ENCODE measurements around the gene DNAH17. TPM values are rescaled to one million over a fixed set of nuclear protein-coding genes. Genes with fewer than 3 reads are reported as not detected.

Gene DNAH17
- total RNA-seq, 1 donor from 2014 or later, result not detected

DNA sequence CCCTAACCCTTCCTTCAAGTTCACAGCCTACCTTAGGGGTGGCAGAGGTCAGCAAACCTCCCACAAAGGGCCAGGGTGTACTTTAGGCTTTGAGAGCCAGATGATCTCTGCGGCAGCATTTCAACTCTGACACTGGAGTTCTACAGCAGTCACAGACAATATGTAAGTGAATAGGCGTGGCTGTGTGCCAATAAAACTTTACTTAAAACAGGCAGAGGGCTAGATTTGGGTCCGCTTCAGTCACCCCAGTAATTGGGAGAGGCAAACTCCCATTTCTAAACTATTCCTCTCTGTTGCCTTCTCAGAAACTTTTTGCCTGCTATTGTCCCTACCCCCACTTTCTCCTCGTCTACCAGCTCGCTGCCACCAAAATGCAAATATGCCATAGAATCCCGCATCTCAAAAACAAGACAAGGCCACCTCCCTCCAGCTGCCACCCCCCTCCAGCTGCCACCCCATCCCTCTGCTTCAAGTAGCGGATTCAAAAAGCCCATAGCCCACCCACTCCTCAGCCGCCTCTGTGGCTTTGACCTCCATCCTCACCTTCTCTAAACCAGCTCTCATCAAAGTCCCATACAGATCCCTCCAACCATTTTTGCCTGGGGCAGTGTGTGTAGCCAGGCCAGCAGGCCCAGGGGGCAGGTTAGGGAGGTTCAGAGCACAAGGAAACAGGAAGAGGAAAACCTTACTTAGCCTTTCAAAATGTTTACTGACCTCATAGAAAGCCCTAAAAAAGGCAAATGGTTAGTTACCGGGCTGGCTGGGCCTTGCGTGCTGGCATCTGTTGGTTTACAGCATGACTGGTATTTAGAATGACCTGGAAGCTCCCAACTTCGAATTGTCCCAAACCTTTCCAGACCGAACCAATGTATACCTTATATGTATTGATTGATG is 19.9 kb upstream of the DNAH17 start:
- TF ChIP-seq, protein P1, sequence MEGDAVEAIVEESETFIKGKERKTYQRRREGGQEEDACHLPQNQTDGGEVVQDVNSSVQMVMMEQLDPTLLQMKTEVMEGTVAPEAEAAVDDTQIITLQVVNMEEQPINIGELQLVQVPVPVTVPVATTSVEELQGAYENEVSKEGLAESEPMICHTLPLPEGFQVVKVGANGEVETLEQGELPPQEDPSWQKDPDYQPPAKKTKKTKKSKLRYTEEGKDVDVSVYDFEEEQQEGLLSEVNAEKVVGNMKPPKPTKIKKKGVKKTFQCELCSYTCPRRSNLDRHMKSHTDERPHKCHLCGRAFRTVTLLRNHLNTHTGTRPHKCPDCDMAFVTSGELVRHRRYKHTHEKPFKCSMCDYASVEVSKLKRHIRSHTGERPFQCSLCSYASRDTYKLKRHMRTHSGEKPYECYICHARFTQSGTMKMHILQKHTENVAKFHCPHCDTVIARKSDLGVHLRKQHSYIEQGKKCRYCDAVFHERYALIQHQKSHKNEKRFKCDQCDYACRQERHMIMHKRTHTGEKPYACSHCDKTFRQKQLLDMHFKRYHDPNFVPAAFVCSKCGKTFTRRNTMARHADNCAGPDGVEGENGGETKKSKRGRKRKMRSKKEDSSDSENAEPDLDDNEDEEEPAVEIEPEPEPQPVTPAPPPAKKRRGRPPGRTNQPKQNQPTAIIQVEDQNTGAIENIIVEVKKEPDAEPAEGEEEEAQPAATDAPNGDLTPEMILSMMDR (IDR thresholded peaks at IDR 0.05; ENCODE audit: borderline replicate concordance), result no peak
- no peak overlapping the region for H3K4me3 ChIP-seq
- no peak overlapping the region for H3K27ac ChIP-seq (replicated peaks)
- H3K4me1 ChIP-seq, result peaks cover 26% of the 10 kb centered on the region
- H3K27me3 ChIP-seq (ENCODE audit: low read depth), result no peaks in the 10 kb centered on the region
- no peaks in the 10 kb centered on the region for H3K36me3 ChIP-seq
- intact Hi-C loops (cut with micrococcal nuclease), result no loop called here
- H3K9me3 ChIP-seq (replicated peaks), result no peaks in the 10 kb centered on the region
- no peak for DNase-seq

DNA sequence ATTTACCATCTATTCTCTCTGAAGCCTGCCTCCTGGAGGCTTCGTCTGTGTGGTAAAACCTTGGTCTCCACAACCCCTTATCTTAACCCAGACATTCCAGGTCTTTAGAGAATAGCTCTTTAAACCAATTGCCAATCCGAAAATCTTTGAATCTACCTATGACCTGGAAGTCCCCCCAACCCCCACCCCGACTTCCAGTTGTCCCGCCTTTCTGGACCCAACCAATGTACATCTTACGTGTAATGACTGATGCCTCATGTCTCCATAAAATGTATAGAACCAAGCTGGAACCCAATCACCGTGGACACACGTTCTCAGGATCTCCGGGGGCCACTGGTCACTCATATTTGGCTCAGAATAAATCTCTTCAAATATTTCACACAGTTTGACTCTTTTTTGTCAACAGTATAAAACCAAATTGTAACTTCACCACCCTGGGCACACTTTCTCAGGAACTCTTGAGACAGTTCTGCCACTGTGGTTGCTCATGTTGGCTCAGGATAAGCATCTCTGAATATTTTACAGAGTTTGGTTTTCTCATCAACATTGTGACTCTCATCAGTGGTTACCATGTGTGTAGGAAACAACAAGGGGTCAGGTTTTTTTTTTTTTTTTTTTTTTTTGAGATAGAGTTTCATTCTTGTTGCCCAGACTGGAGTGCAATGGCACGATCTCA is 18.1 kb upstream of the DNAH17 start:
- Histone ChIP-seq H3K27me3 (ENCODE audit: low read depth) (no peaks in the 10 kb centered on the region), H3K4me1 (peaks cover 35% of the 10 kb centered on the region), H3K27ac (replicated peaks) (no peak overlapping the region), H3K36me3 (no peaks in the 10 kb centered on the region), H3K4me3 (no peak overlapping the region), H3K9me3 (replicated peaks) (no peaks in the 10 kb centered on the region)
- DNase-seq, result no peak
- intact Hi-C loops (cut with micrococcal nuclease), result no loop called here
- TF ChIP-seq, protein P1 (IDR thresholded peaks at IDR 0.05; ENCODE audit: borderline replicate concordance), result no peak

DNA sequence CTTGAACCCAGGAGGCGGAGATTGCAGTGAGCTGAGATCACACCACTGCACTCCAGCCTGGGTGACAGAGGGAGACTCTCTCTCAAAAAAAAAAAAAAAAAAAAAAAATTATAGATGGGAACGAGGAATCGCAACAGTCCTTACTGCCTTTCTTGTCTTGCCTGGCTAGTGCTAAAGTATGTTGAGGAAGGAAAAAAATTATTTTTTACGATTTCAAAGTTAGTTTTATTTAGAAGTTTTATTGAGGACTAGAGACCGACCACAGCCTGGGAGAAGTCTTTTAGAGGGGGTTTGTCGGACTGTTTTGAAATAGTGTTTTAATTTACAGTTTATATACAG is 15.8 kb upstream of the DNAH17 start:
- intact Hi-C loops (cut with micrococcal nuclease), result no loop called here
- peaks cover 34% of the 10 kb centered on the region for H3K4me1 ChIP-seq
- H3K27ac ChIP-seq (replicated peaks), result peak overlapping the region; percentile 88
- H3K36me3 ChIP-seq, result no peaks in the 10 kb centered on the region
- no peak for DNase-seq
- no peaks in the 10 kb centered on the region for H3K9me3 ChIP-seq (replicated peaks)
- peak overlapping the region; percentile 38 for H3K4me3 ChIP-seq
- H3K27me3 ChIP-seq (ENCODE audit: low read depth), result no peaks in the 10 kb centered on the region
- TF ChIP-seq, protein P1 (IDR thresholded peaks at IDR 0.05; ENCODE audit: borderline replicate concordance), result no peak

DNA sequence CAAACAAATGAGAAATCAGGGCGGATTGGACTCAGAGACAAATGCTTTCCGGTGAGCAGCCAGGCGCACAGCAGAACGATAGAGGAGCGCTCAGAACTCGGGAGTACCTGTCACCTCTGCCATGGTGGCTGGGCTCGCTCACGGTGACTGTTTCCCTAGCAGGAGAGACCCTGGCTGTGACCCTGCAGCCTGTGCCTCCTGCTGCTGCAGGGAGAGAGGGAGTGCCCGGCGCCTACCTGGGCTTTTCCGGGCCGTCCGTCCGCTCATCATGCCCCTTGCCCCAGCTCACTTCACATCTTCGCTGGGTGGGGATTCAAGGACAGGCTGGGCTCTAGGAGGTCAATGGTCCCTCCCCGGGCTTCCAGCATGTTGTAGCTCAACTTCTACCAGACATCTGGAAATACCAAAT is 14.1 kb upstream of the DNAH17 start:
- intact Hi-C loops (cut with micrococcal nuclease), result no loop called here
- Histone ChIP-seq H3K4me1 (peaks cover 34% of the 10 kb centered on the region), H3K27ac (replicated peaks) (peak overlapping the region; percentile 88), H3K27me3 (ENCODE audit: low read depth) (no peaks in the 10 kb centered on the region), H3K9me3 (replicated peaks) (no peaks in the 10 kb centered on the region), H3K4me3 (no peak overlapping the region), H3K36me3 (no peaks in the 10 kb centered on the region)
- TF ChIP-seq, protein P1 (IDR thresholded peaks at IDR 0.05; ENCODE audit: borderline replicate concordance), result no peak
- DNase-seq, result no peak

DNA sequence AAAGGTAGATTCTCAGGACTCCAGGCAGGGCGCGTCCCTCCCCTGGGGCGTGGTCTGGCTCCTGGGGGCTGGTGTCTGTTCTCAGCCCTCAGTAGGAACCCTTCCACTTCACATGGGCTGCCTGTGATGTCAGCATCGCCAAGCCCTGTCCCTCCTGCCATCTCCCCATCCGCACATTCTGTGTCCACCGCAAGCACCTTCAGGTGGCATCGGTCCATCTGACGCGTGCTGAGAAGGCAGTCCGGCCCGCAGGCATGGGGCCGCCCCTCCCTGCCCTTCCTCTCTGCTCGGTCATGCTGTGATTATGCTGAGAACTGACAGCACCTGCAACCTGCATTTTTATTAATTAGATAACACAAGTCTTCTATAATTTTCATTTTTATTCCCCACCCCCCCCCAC is 12.7 kb upstream of the DNAH17 start:
- no peaks in the 10 kb centered on the region for H3K9me3 ChIP-seq (replicated peaks)
- H3K27ac ChIP-seq (replicated peaks), result no peak overlapping the region
- no peak overlapping the region for H3K4me3 ChIP-seq
- peaks cover 3% of the 10 kb centered on the region for H3K27me3 ChIP-seq (ENCODE audit: low read depth)
- peaks cover 34% of the 10 kb centered on the region for H3K4me1 ChIP-seq
- intact Hi-C loops (cut with micrococcal nuclease), result no loop called here
- no peak for DNase-seq
- no peaks in the 10 kb centered on the region for H3K36me3 ChIP-seq
- TF ChIP-seq, protein P1 (IDR thresholded peaks at IDR 0.05; ENCODE audit: borderline replicate concordance), result no peak
